ENCODE measurements around the gene ELMO1. TPM values are rescaled to one million over a fixed set of nuclear protein-coding genes. Genes with fewer than 3 reads are reported as not detected.

The ELMO1 gene
- total and polyA plus RNA-seq, 10 of the 15 experiments (the other 5 are each of a cell fraction or from before 2014, with no cell fraction given) = 22.6 to 85.9 (median 56.6) TPM

- TF ChIP-seq, protein P1, sequence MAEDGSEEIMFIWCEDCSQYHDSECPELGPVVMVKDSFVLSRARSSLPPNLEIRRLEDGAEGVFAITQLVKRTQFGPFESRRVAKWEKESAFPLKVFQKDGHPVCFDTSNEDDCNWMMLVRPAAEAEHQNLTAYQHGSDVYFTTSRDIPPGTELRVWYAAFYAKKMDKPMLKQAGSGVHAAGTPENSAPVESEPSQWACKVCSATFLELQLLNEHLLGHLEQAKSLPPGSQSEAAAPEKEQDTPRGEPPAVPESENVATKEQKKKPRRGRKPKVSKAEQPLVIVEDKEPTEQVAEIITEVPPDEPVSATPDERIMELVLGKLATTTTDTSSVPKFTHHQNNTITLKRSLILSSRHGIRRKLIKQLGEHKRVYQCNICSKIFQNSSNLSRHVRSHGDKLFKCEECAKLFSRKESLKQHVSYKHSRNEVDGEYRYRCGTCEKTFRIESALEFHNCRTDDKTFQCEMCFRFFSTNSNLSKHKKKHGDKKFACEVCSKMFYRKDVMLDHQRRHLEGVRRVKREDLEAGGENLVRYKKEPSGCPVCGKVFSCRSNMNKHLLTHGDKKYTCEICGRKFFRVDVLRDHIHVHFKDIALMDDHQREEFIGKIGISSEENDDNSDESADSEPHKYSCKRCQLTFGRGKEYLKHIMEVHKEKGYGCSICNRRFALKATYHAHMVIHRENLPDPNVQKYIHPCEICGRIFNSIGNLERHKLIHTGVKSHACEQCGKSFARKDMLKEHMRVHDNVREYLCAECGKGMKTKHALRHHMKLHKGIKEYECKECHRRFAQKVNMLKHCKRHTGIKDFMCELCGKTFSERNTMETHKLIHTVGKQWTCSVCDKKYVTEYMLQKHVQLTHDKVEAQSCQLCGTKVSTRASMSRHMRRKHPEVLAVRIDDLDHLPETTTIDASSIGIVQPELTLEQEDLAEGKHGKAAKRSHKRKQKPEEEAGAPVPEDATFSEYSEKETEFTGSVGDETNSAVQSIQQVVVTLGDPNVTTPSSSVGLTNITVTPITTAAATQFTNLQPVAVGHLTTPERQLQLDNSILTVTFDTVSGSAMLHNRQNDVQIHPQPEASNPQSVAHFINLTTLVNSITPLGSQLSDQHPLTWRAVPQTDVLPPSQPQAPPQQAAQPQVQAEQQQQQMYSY (CRISPR knock-in tag; IDR thresholded peaks at IDR 0.05) = no peak
- TF ChIP-seq, protein P2, sequence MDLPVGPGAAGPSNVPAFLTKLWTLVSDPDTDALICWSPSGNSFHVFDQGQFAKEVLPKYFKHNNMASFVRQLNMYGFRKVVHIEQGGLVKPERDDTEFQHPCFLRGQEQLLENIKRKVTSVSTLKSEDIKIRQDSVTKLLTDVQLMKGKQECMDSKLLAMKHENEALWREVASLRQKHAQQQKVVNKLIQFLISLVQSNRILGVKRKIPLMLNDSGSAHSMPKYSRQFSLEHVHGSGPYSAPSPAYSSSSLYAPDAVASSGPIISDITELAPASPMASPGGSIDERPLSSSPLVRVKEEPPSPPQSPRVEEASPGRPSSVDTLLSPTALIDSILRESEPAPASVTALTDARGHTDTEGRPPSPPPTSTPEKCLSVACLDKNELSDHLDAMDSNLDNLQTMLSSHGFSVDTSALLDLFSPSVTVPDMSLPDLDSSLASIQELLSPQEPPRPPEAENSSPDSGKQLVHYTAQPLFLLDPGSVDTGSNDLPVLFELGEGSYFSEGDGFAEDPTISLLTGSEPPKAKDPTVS (IDR thresholded peaks at IDR 0.05; ENCODE audit: low read depth, low read length) = no peak
- TF ChIP-seq NFXL1 (IDR thresholded peaks at IDR 0.05; ENCODE audit: borderline replicate concordance) = no peak
- TF ChIP-seq NFYA (IDR thresholded peaks at IDR 0.05; ENCODE audit: borderline replicate concordance, low read depth, low read length) = no peak
- TF ChIP-seq GATAD2B (conservative IDR thresholded peaks at IDR 0.05; ENCODE audit: low read depth) = peak; percentile 81; the same call in 1 of the 2 replicates
- no peak for TF ChIP-seq SUPT20H (IDR thresholded peaks at IDR 0.05; ENCODE audit: borderline replicate concordance, control insufficient read depth, low read depth, low read length)
- no peak for TF ChIP-seq PAX8 (IDR thresholded peaks at IDR 0.05)
- peak; percentile 28; the same call in 1 of the 2 replicates for TF ChIP-seq NFIC (IDR thresholded peaks at IDR 0.05; ENCODE audit: low read depth, low read length)
- no peak for TF ChIP-seq ASH2L (IDR thresholded peaks at IDR 0.05; ENCODE audit: borderline replicate concordance, low read depth)
- TF ChIP-seq NR2C2 (IDR thresholded peaks at IDR 0.05; ENCODE audit: borderline replicate concordance, control insufficient read depth, insufficient read length, low read depth) = no peak
- TF ChIP-seq CBX3 (IDR thresholded peaks at IDR 0.05; ENCODE audit: borderline replicate concordance, low read depth) = no peak
- TF ChIP-seq ZNF384 (IDR thresholded peaks at IDR 0.05; ENCODE audit: borderline replicate concordance, low read depth, low read length) = no peak
- peak; percentile 19 to 58 (median 41); a peak in 5 of 6 replicates for TF ChIP-seq CTCF (IDR thresholded peaks at IDR 0.05 in 2 of 3, conservative IDR thresholded peaks at IDR 0.05 in 1 of 3; ENCODE audit: control insufficient read depth in 2 of 3, extremely low read depth in 1 of 3, insufficient read depth in 1 of 3, low read depth in 3 of 3, low read length in 3 of 3)
- TF ChIP-seq, protein P3, sequence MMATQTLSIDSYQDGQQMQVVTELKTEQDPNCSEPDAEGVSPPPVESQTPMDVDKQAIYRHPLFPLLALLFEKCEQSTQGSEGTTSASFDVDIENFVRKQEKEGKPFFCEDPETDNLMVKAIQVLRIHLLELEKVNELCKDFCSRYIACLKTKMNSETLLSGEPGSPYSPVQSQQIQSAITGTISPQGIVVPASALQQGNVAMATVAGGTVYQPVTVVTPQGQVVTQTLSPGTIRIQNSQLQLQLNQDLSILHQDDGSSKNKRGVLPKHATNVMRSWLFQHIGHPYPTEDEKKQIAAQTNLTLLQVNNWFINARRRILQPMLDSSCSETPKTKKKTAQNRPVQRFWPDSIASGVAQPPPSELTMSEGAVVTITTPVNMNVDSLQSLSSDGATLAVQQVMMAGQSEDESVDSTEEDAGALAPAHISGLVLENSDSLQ (IDR thresholded peaks at IDR 0.05) = peak; percentile 42; the same call in 1 of the 2 replicates
- no peak for TF ChIP-seq ZZZ3 (IDR thresholded peaks at IDR 0.05; ENCODE audit: control insufficient read depth, insufficient read length, low read depth)
- TF ChIP-seq EED (IDR thresholded peaks at IDR 0.05; ENCODE audit: low read depth) = peak; percentile 85
- peak; percentile 34; the same call in 1 of the 2 replicates for TF ChIP-seq IRF4 (IDR thresholded peaks at IDR 0.05; ENCODE audit: low read depth, low read length)
Measured at GRCh38 chr7:37342688-37343471, 105.8 kb downstream of the ELMO1 start (continued).

Data from GM12878 (cell line).